Right lobe of liver (tissue), 6 donors: Measurements from ENCODE around the gene DYSF. TPM values are rescaled to one million over a fixed set of nuclear protein-coding genes. Genes with fewer than 3 reads are reported as not detected.

Experiments used
- ATAC-seq, 4 donors: fragments of 200-7000 bp; cut with Tn5 transposase; one replicate each; pipeline ENCODE4 v1.9.1; 2020; ENCODE audit warnings: mild to moderate bottlenecking in 4 of 4, moderate library complexity in 4 of 4
- DNase-seq, 3 donors: peaks; one replicate each; pipeline ENCODE4 v3.0.0-alpha.2; 2020
- H3K27ac ChIP-seq, 3 donors: fragments of 200-600 bp; one replicate each; pipeline ENCODE4 v1.8.0; 2022
- H3K27me3 ChIP-seq, 2 donors: fragments of 200-600 bp; one replicate each; pipeline ENCODE4 v1.8.0; 2022
- H3K36me3 ChIP-seq, 4 donors: fragments of 200-600 bp; sonication (generic) in 1 of 4; one replicate each; pipeline versions ENCODE4 v1.5.1 to v1.8.0; 2017 to 2022; ENCODE audit warnings: control low read depth in 1 of 4
- H3K4me1 ChIP-seq, 4 donors: fragments of 200-600 bp; sonication (generic) in 1 of 4; one replicate each; pipeline versions ENCODE4 v1.5.1 to v1.8.0; 2017 to 2022; ENCODE audit warnings: control low read depth in 1 of 4
- H3K4me3 ChIP-seq, 3 donors: fragments of 200-600 bp; one replicate each; pipeline ENCODE4 v1.8.0; 2022
- H3K9me3 ChIP-seq, 4 donors: fragments of 200-600 bp; sonication (generic) in 1 of 4; one replicate each; pipeline versions ENCODE4 v1.5.1 to v1.8.0; 2017 to 2022; ENCODE audit warnings: control low read depth in 1 of 4
- CTCF ChIP-seq, 4 donors: fragments of 200-600 bp in 3 of 4; fragments of 450-650 bp in 1 of 4; IDR thresholded peaks; one replicate each; pipeline versions ENCODE4 v1.5.1 to v1.8.0; 2016 to 2022; ENCODE audit warnings: antibody characterized with exemption in 4 of 4, mild to moderate bottlenecking in 2 of 4
- POLR2A ChIP-seq: fragments of 450-650 bp; IDR thresholded peaks from one replicate; pipeline ENCODE4 v1.6.1; 2017; ENCODE audit warnings: antibody characterized with exemption, mild to moderate bottlenecking
- WGBS: methylation state at CpG from one replicate; pipeline ENCODE4 v1.1.6; 2018; ENCODE audit warnings: low coverage, low lambda C conversion rate; ENCODE audit not compliant: insufficient coverage; ENCODE audit errors: missing lambda C conversion rate; 5-methylcytosine and 5-hydroxymethylcytosine counted together
- intact Hi-C, 2 donors: fragments of 100-400 bp; cut with DNase I; formaldehyde crosslinking; loops; one replicate each; pipeline versions ENCODE4 v1.11.2 to v1.14.1; 2022
- total RNA-seq, 6 experiments: library from RNA; depleted of rRNA in 2 of 6; stranded (reverse); fragments of >200 nt in 2 of 6; fragmentation: NEBNext Ultra II Directional in 3 of 6; extraction: Animal tissue kit (Norgen Biotek cat#: 25700) in 3 of 6; gene quantifications; one replicate each; pipeline versions ENCODE4 v1.1.0 to v1.2.4, GENCODE V29; 2016 to 2023
- donor health status: DM: no; HTN: yes; CAD: no.
- donor health status: DM: no; HTN: no; CAD: no.
- donor health status: DM: no; HTN: no; CAD: no.
- donor health status: DM: no; HTN: yes; CAD: no.
- donor health status: DM: no; HTN: yes; CAD: no.

Gene DYSF
- total RNA-seq, 6 experiments from 2014 or later = 21.8 to 55.0 (median 32.9) TPM

GRCh38 chr2:71661782-71662181, 208.4 kb downstream of the DYSF start:
- Histone ChIP-seq H3K36me3 (peaks cover 0 to 7% (median 0%) of the 10 kb centered on the region in 4 donors), H3K4me3 (no peak overlapping the region), H3K9me3 (peaks cover 0 to 5% (median 0%) of the 10 kb centered on the region in 4 donors), H3K4me1 (no peaks in the 10 kb centered on the region), H3K27ac (no peak overlapping the region), H3K27me3 (no peaks in the 10 kb centered on the region)
- no CpG with 5 or more reads among the region's 3 CpGs for WGBS
- intact Hi-C loops = no loop called here
- ATAC-seq = no peak
- TF ChIP-seq CTCF (IDR thresholded peaks at IDR 0.05) = no peak
- DNase-seq = no peak

GRCh38 chr2:71662665-71663394, 209.5 kb downstream of the DYSF start:
- ATAC-seq (peak in 1 of 4 donors; percentile 16), DNase-seq (no peak)
- WGBS = 62% methylated on average over 7 of the region's 18 CpGs

GRCh38 chr2:71664161-71664560, 210.8 kb downstream of the DYSF start:
- no peak overlapping the region for H3K27ac ChIP-seq
- intact Hi-C loops = no loop called here
- DNase-seq (no peak), ATAC-seq (no peak)
- H3K4me1 ChIP-seq = peaks cover 0 to under 1% (median 0%) of the 10 kb centered on the region in 4 donors
- peaks cover 0 to 9% (median 0%) of the 10 kb centered on the region in 4 donors for H3K36me3 ChIP-seq
- WGBS = 61% methylated on average over 5 of the region's 11 CpGs
- no peaks in the 10 kb centered on the region for H3K9me3 ChIP-seq
- no peak overlapping the region for H3K4me3 ChIP-seq
- no peaks in the 10 kb centered on the region for H3K27me3 ChIP-seq
- TF ChIP-seq CTCF (IDR thresholded peaks at IDR 0.05) (no peak), POLR2A (no peak)

More at GRCh38 chr2:71662665-71663394, 209.5 kb downstream of the DYSF start:
- H3K4me3 ChIP-seq = no peak overlapping the region
- intact Hi-C loops = no loop called here
- H3K36me3 ChIP-seq = peaks cover 0 to 7% (median 0%) of the 10 kb centered on the region in 4 donors
- no peak for TF ChIP-seq CTCF (IDR thresholded peaks at IDR 0.05)
- no peak for TF ChIP-seq POLR2A
- H3K27me3 ChIP-seq = no peaks in the 10 kb centered on the region
- H3K4me1 ChIP-seq = no peaks in the 10 kb centered on the region
- H3K27ac ChIP-seq = no peak overlapping the region
- H3K9me3 ChIP-seq = peaks cover 0 to 5% (median 0%) of the 10 kb centered on the region in 4 donors

- H3K27me3 ChIP-seq = no peaks in the 10 kb centered on the region
- H3K36me3 ChIP-seq = peaks cover 0 to 9% (median 4%) of the 10 kb centered on the region in 4 donors
- WGBS = 100% methylated on average over 4 of the region's 11 CpGs
- no peak overlapping the region for H3K4me3 ChIP-seq
- no peak for TF ChIP-seq CTCF (IDR thresholded peaks at IDR 0.05)
- TF ChIP-seq POLR2A = no peak
- peaks cover 0 to 4% (median 0%) of the 10 kb centered on the region in 4 donors for H3K4me1 ChIP-seq
- intact Hi-C loops = no loop called here
- ATAC-seq = peak in 1 of 4 donors; percentile 60
- no peaks in the 10 kb centered on the region for H3K9me3 ChIP-seq
- DNase-seq = peak in 1 of 3 donors; percentile 43
- no peak overlapping the region for H3K27ac ChIP-seq
Observed at GRCh38 chr2:71665168-71666093, 212.1 kb downstream of the DYSF start.
